GM06990 (cell line): ENCODE data around the gene C19orf25.

Source experiments
- DNase-seq: peaks from one replicate; pipeline ENCODE4 v3.0.0-alpha.2; 2011; ENCODE audit not compliant: insufficient read length; ENCODE audit errors: extremely low read depth
- H3K27me3 ChIP-seq: replicated peaks from 2 replicates; pipeline ENCODE4 v1.6.0; 2011; ENCODE audit warnings: low read length; ENCODE audit not compliant: control insufficient read depth, insufficient read depth
- H3K36me3 ChIP-seq: 2 replicates; pipeline ENCODE4 v1.5.1; 2011; ENCODE audit warnings: low read length; ENCODE audit not compliant: control insufficient read depth, insufficient read depth
- H3K4me3 ChIP-seq: replicated peaks from 2 replicates; pipeline ENCODE4 v1.5.1; 2011; ENCODE audit warnings: low read depth, mild to moderate bottlenecking, control low read depth, low read length
- CTCF ChIP-seq: IDR thresholded peaks from 2 replicates; pipeline ENCODE4 v1.5.1; 2011; ENCODE audit warnings: low read length, control low read depth, mild to moderate bottlenecking, inconsistent platforms; ENCODE audit not compliant: insufficient read depth, poor library complexity, severe bottlenecking

C19orf25 gene

GRCh38 chr19:1466018-1466460, 13.0 kb downstream of the C19orf25 start:
- peak; percentile 15 for DNase-seq
- no peaks in the 10 kb centered on the region; the same call in 1 of the 2 replicates for H3K27me3 ChIP-seq
- H3K4me3 ChIP-seq: no peak overlapping the region

GRCh38 chr19:1465191-1466016, 13.6 kb downstream of the C19orf25 start:
- H3K36me3 ChIP-seq: no peaks in the 10 kb centered on the region

More at GRCh38 chr19:1466018-1466460, 13.0 kb downstream of the C19orf25 start:
- no peaks in the 10 kb centered on the region for H3K36me3 ChIP-seq
- no peak for TF ChIP-seq CTCF

GRCh38 chr19:1461862-1462261, 17.2 kb downstream of the C19orf25 start:
- Histone ChIP-seq H3K27me3 (no peaks in the 10 kb centered on the region), H3K4me3 (no peak overlapping the region), H3K36me3 (no peaks in the 10 kb centered on the region)
- no peak for TF ChIP-seq CTCF
- DNase-seq: no peak

More at GRCh38 chr19:1465191-1466016, 13.6 kb downstream of the C19orf25 start:
- no peak for DNase-seq
- H3K4me3 ChIP-seq: no peak overlapping the region
- TF ChIP-seq CTCF: peak; percentile 38
- no peaks in the 10 kb centered on the region; the same call in 1 of the 2 replicates for H3K27me3 ChIP-seq

- H3K4me3 ChIP-seq: no peak overlapping the region
- no peak for DNase-seq
These were observed 18.7 kb downstream of the C19orf25 start for GRCh38 chr19:1460033-1460995.

More at GRCh38 chr19:1460033-1460995, 18.7 kb downstream of the C19orf25 start:
- no peak for TF ChIP-seq CTCF
- Histone ChIP-seq H3K27me3 (no peaks in the 10 kb centered on the region), H3K36me3 (no peaks in the 10 kb centered on the region)
